Keratinocyte (primary cell): Measurements from ENCODE around the gene ARL6IP5. TPM values are rescaled to one million over a fixed set of nuclear protein-coding genes. Genes with fewer than 3 reads are reported as not detected.

Source experiments
- DNase-seq: peaks from one replicate; pipeline ENCODE4 v3.0.0-alpha.2; 2011; ENCODE audit warnings: low read depth, missing footprints, low spot score
- FAIRE-seq: peaks from 2 replicates; lab custom pipeline; 2011; peaks lifted over from hg19 to GRCh38; lab: Jason Lieb, UNC
- H2AFZ ChIP-seq: 2 replicates; pipeline ENCODE4 v1.6.0; 2012; ENCODE audit warnings: low read length, control low read depth, inconsistent platforms; ENCODE audit not compliant: control insufficient read depth
- H3K27ac ChIP-seq: 2 replicates; pipeline ENCODE4 v1.5.1; 2011; ENCODE audit warnings: low read length; ENCODE audit not compliant: control insufficient read depth, insufficient read depth
- H3K27me3 ChIP-seq: 3 replicates; pipeline ENCODE4 v1.6.0; 2011; ENCODE audit warnings: low read length; ENCODE audit not compliant: control insufficient read depth, insufficient read depth; ENCODE audit errors: extremely low read depth
- H3K36me3 ChIP-seq, 2 experiments: 2 replicates in 1 of 2; 3 replicates in 1 of 2; pipeline ENCODE4 v1.5.1; 2011; ENCODE audit warnings: low read length in 2 of 2, mild to moderate bottlenecking in 1 of 2; ENCODE audit not compliant: control insufficient read depth in 2 of 2, insufficient read depth in 2 of 2; ENCODE audit errors: extremely low read depth in 1 of 2
- H3K4me1 ChIP-seq: 3 replicates; pipeline ENCODE4 v1.5.1; 2011; ENCODE audit warnings: low read length; ENCODE audit not compliant: control insufficient read depth, insufficient read depth; ENCODE audit errors: extremely low read depth
- H3K4me2 ChIP-seq: 3 replicates; pipeline ENCODE4 v1.6.0; 2011; ENCODE audit warnings: low read depth, low read length; ENCODE audit not compliant: control insufficient read depth, insufficient read depth; ENCODE audit errors: extremely low read depth
- H3K4me3 ChIP-seq, 3 experiments: fragments of 200-600 bp in 1 of 3; sonication (generic) in 1 of 3; 2 replicates in 2 of 3; 3 replicates in 1 of 3; pipeline ENCODE4 v1.5.1; 2011 to 2016; ENCODE audit warnings: low read length in 3 of 3, mild to moderate bottlenecking in 3 of 3, control low read depth in 2 of 3, inconsistent platforms in 1 of 3, low read depth in 1 of 3, mixed read lengths in 1 of 3, mixed run types in 1 of 3, moderate library complexity in 1 of 3; ENCODE audit not compliant: control insufficient read depth in 2 of 3, insufficient read depth in 2 of 3; ENCODE audit errors: extremely low read depth in 1 of 3
- H3K79me2 ChIP-seq: 2 replicates; pipeline ENCODE4 v1.6.0; 2012; ENCODE audit warnings: low read length; ENCODE audit not compliant: control insufficient read depth, insufficient read depth
- H3K9ac ChIP-seq: 3 replicates; pipeline ENCODE4 v1.6.0; 2011; ENCODE audit warnings: low read length; ENCODE audit not compliant: control insufficient read depth, insufficient read depth; ENCODE audit errors: extremely low read depth
- H3K9me1 ChIP-seq: 3 replicates; pipeline ENCODE4 v1.6.0; 2011; ENCODE audit warnings: low read length; ENCODE audit not compliant: control insufficient read depth, insufficient read depth; ENCODE audit errors: extremely low read depth
- H3K9me3 ChIP-seq: 2 replicates; pipeline ENCODE4 v1.5.1; 2012; ENCODE audit warnings: low read depth, low read length; ENCODE audit not compliant: control insufficient read depth
- H4K20me1 ChIP-seq: 3 replicates; pipeline ENCODE4 v1.6.0; 2011; ENCODE audit warnings: low read length; ENCODE audit not compliant: control insufficient read depth, insufficient read depth; ENCODE audit errors: extremely low read depth
- CTCF ChIP-seq, 3 experiments: IDR thresholded peaks in 1 of 3; conservative IDR thresholded peaks in 1 of 3; optimal IDR thresholded peaks in 1 of 3; 2 replicates in 2 of 3; 3 replicates in 1 of 3; pipeline versions ENCODE3 to v1.5.1; 2011; ENCODE audit warnings: low read length in 3 of 3, mild to moderate bottlenecking in 3 of 3, moderate library complexity in 2 of 3, control low read depth in 1 of 3, inconsistent platforms in 1 of 3; ENCODE audit not compliant: insufficient read depth in 2 of 3; ENCODE audit errors: extremely low read depth in 1 of 3
- EZH2 ChIP-seq: IDR thresholded peaks from one replicate; pipeline ENCODE4 v1.6.1; 2012; ENCODE audit warnings: inconsistent platforms, mild to moderate bottlenecking, low read length, moderate library complexity
- dilution Hi-C: fragments of 300-500 bp; cut with MboI; formaldehyde crosslinking; loops from one replicate; pipeline ENCODE4 v1.7.0; 2020; ENCODE audit warnings: low sequenced_read_pairs; ENCODE audit not compliant: extremely low pct_ligation_motif_present
- polyA plus RNA-seq, 5 experiments: library from polyadenylated mRNA; depleted of rRNA in 3 of 5; stranded (reverse) in 3 of 5; stranded (forward) in 1 of 5; unstranded in 1 of 5; fragments of >200 nt; gene quantifications; 1 replicate in 1 of 5; 2 replicates in 3 of 5; 3 replicates in 1 of 5; pipeline versions ENCODE4 v1.2.1 to v1.2.3, GENCODE V29; 2011 to 2012; ENCODE audit warnings: missing spikeins in 2 of 5, low read depth in 1 of 5, low replicate concordance in 1 of 5

The ARL6IP5 gene
- polyA plus RNA-seq, 1 donor (not counting 4 experiments of a cell fraction or from before 2014, with no cell fraction given), result 112 TPM

- no peaks in the 10 kb centered on the region for H4K20me1 ChIP-seq
- no peak overlapping the region for H3K4me3 ChIP-seq
- H3K27me3 ChIP-seq, result no peaks in the 10 kb centered on the region
- TF ChIP-seq CTCF (optimal IDR thresholded peaks at IDR 0.05 in 1 of 3, IDR thresholded peaks at IDR 0.05 in 1 of 3, conservative IDR thresholded peaks at IDR 0.05 in 1 of 3; ENCODE audit: extremely low read depth in 1 of 3, insufficient read depth in 2 of 3, low read length in 3 of 3) (no peak), EZH2 (no peak)
- H3K9me3 ChIP-seq, result no peaks in the 10 kb centered on the region
- H3K9me1 ChIP-seq, result no peaks in the 10 kb centered on the region
- dilution Hi-C loops, result no loop called here
- FAIRE-seq (no peak), DNase-seq (no peak)
- H3K79me2 ChIP-seq, result no peaks in the 10 kb centered on the region
- H3K9ac ChIP-seq, result no peak overlapping the region
- H3K36me3 ChIP-seq, result no peaks in the 10 kb centered on the region
- no peak overlapping the region for H3K27ac ChIP-seq
- H2AFZ ChIP-seq, result no peak overlapping the region
- H3K4me1 ChIP-seq, result peaks cover 19% of the 10 kb centered on the region
- no peak overlapping the region for H3K4me2 ChIP-seq
These were observed 33.8 kb downstream of the ARL6IP5 start for GRCh38 chr3:69118555-69118954.

- H3K79me2 ChIP-seq, result no peaks in the 10 kb centered on the region
- no peak overlapping the region for H3K27ac ChIP-seq
- no peak overlapping the region for H3K4me3 ChIP-seq
- no peaks in the 10 kb centered on the region for H3K27me3 ChIP-seq
- H3K9me1 ChIP-seq, result no peaks in the 10 kb centered on the region
- H2AFZ ChIP-seq, result no peak overlapping the region
- no peaks in the 10 kb centered on the region for H4K20me1 ChIP-seq
- dilution Hi-C loops, result no loop called here
- no peaks in the 10 kb centered on the region for H3K9me3 ChIP-seq
- H3K9ac ChIP-seq, result no peak overlapping the region
- TF ChIP-seq EZH2 (no peak), CTCF (optimal IDR thresholded peaks at IDR 0.05 in 1 of 3, IDR thresholded peaks at IDR 0.05 in 1 of 3, conservative IDR thresholded peaks at IDR 0.05 in 1 of 3; ENCODE audit: extremely low read depth in 1 of 3, insufficient read depth in 2 of 3, low read length in 3 of 3) (no peak)
- no peaks in the 10 kb centered on the region for H3K36me3 ChIP-seq
- FAIRE-seq, result no peak
- peaks cover 19% of the 10 kb centered on the region for H3K4me1 ChIP-seq
- no peak overlapping the region for H3K4me2 ChIP-seq
- DNase-seq, result no peak
These were observed 34.4 kb downstream of the ARL6IP5 start for GRCh38 chr3:69119138-69119537.
